NOMO-1 treated with dmso at 0.1 percent for 144 hours (cell line): ENCODE measurements around the gene LHFPL3.
"Not testable (repeated sequence)": the region's sequence is repeated elsewhere in the genome, so short reads cannot be mapped to it uniquely, and the experiment has no call there.

Source experiments
- DNase-seq: peaks from one replicate; lab custom pipeline; 2025; ENCODE audit not compliant: unreplicated experiment; lab: John Stamatoyannopoulos, UW

The LHFPL3 gene

GRCh38 chr7:104328296-104328969 lies at the start of gene LHFPL3:
Gene LHFPL3 (plus strand): TSS chr7:104328603.
- DNase-seq = no peak

- not testable (repeated sequence) for DNase-seq
Measured at GRCh38 chr7:104281685-104282084, 46.7 kb upstream of the LHFPL3 start.

GRCh38 chr7:104286839-104287238 lies 41.6 kb upstream of the LHFPL3 start:
- DNase-seq = no peak

GRCh38 chr7:104288137-104288536 lies 40.3 kb upstream of the LHFPL3 start:
- no peak for DNase-seq

GRCh38 chr7:104294291-104294690 lies 34.1 kb upstream of the LHFPL3 start:
- no peak for DNase-seq

- no peak for DNase-seq
Measured at GRCh38 chr7:104296266-104296665, 32.1 kb upstream of the LHFPL3 start.

- no peak for DNase-seq
Measured at GRCh38 chr7:104296900-104297299, 31.5 kb upstream of the LHFPL3 start.

GRCh38 chr7:104299323-104299722 lies 29.1 kb upstream of the LHFPL3 start:
- no peak for DNase-seq

- no peak for DNase-seq
Measured at GRCh38 chr7:104299777-104300176, 28.6 kb upstream of the LHFPL3 start.

- DNase-seq = no peak
Measured at GRCh38 chr7:104306793-104307192, 21.6 kb upstream of the LHFPL3 start.

- DNase-seq = no peak
Measured at GRCh38 chr7:104317948-104318629, 10.3 kb upstream of the LHFPL3 start.

- no peak for DNase-seq
Measured at GRCh38 chr7:104327534-104327933, 869 bp upstream of the LHFPL3 start.

GRCh38 chr7:104327938-104328295 lies 486 bp upstream of the LHFPL3 start:
- DNase-seq = no peak

- no peak for DNase-seq
Measured at GRCh38 chr7:104328970-104329825, 795 bp downstream of the LHFPL3 start.

- DNase-seq = no peak
Measured at GRCh38 chr7:104341546-104341945, 13.1 kb downstream of the LHFPL3 start.

- no peak for DNase-seq
Measured at GRCh38 chr7:104352736-104353135, 24.3 kb downstream of the LHFPL3 start.

GRCh38 chr7:104357166-104357565 lies 28.8 kb downstream of the LHFPL3 start:
- no peak for DNase-seq

GRCh38 chr7:104358446-104359132 lies 30.2 kb downstream of the LHFPL3 start:
- no peak for DNase-seq

- no peak for DNase-seq
Measured at GRCh38 chr7:104362756-104363155, 34.4 kb downstream of the LHFPL3 start.

GRCh38 chr7:104363355-104363754 lies 35.0 kb downstream of the LHFPL3 start:
- DNase-seq = no peak

- no peak for DNase-seq
Measured at GRCh38 chr7:104366390-104366789, 38.0 kb downstream of the LHFPL3 start.
